Activated gamma-delta T cell (primary cell): ENCODE data around the gene RPIA.
"Not testable (repeated sequence)": the region's sequence is repeated elsewhere in the genome, so short reads cannot be mapped to it uniquely, and the experiment has no call there.

ENCODE experiments used
- DNase-seq: peaks from one replicate; lab custom pipeline; 2025; lab: John Stamatoyannopoulos, UW
- total RNA-seq, 2 donors: gene quantifications; one replicate each; lab custom pipeline; 2026; lab: John Stamatoyannopoulos, UW

Gene RPIA
- total RNA-seq, result 18.6 to 19.3 reads per million in 2 donors

- DNase-seq, result peak; percentile 90
Observed at GRCh38 chr2:88691339-88692183, at the start of gene RPIA. TSS of gene RPIA (plus strand) at chr2:88691673. CDS start at chr2:88691699, 26 bp downstream.

GRCh38 chr2:88642278-88642677 is 49.2 kb upstream of the RPIA start:
- DNase-seq, result no peak

- not testable (repeated sequence) for DNase-seq
Observed at GRCh38 chr2:88645291-88645882, 46.1 kb upstream of the RPIA start.

DNA sequence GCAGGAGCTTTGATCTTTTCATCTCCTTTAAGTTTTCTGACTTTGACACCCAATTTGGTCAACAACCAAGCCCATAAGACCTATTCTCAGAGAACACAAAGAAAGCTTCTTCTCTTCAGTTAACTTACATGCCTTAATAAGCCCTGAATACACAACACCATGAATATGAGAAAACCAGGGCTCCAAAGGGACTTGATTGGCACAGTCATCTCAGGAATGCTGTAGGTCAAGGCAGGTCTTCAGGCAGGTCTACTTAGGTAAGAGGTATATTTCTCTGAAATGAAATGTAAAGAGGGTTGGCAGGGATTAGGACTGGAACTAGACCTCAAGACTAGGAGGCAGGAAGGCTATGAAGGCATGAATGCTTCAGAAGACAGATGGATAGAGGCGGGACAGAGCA is 39.8 kb upstream of the RPIA start:
- DNase-seq, result no peak

GRCh38 chr2:88654714-88655113 is 36.8 kb upstream of the RPIA start:
- DNase-seq, result no peak

DNA sequence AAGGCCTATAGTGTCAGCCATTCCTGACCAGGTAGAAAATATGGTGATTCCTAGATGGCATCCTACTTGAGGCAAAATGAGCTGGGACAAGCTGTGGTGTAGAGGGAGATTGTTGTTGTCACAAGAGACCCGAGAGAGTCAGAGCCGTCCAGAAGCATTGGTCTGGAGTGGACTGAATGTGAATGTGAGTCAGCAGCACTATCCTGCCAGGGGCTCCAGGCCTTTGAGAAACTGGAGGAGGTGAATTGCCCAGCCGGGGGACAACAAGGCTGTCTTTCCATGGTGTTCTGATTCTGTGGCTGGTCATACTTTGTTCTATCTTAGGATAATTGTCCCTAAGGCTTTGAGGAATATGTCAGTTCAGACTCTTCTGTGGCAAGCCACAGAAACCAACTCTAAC is 34.8 kb upstream of the RPIA start:
- no peak for DNase-seq

- DNase-seq, result no peak
Observed at GRCh38 chr2:88657131-88657530, 34.3 kb upstream of the RPIA start.

DNA sequence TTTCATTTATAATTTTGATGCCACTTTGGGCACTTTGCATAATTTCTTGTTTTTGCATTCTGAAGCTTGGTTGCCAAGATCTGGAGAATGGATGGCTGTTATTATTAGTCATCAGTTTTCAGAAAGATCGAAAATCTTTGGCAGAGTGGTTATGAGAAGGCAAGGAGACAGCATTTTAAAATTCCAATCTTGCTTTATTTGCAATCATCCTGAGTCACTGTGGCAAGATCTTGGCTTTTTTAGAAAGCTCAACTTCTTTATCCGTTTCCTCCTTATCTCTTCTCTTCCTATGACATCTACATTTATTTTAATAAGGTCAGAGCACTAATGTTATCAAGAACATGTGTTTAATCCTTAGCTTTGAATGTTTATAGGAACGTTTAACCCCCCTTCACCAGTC is 33.1 kb upstream of the RPIA start:
- no peak for DNase-seq

GRCh38 chr2:88658881-88659537 is 32.5 kb upstream of the RPIA start:
- DNase-seq, result no peak

DNA sequence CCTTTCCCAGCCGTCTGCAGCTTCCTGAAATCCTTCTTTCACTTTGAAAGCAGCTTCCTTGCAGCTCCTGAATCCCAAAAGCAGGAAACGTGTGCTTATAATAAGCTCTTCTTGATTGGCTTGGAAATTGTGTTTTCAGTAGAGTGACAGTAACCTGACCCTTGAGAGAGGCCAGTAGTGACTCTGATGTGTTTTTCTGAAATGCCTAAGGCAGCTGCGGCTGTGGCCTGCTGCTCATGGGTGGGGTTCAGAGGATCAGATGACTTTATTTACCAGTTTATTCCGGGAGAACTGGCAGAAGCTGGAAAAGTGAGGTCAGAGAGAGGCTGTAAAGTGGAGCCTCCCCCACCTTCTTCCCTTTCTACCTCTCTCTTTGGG is 31.9 kb upstream of the RPIA start:
- no peak for DNase-seq

- DNase-seq, result no peak
Observed at GRCh38 chr2:88660622-88661021, 30.9 kb upstream of the RPIA start.

GRCh38 chr2:88666576-88666975 is 24.9 kb upstream of the RPIA start:
- no peak for DNase-seq

DNA sequence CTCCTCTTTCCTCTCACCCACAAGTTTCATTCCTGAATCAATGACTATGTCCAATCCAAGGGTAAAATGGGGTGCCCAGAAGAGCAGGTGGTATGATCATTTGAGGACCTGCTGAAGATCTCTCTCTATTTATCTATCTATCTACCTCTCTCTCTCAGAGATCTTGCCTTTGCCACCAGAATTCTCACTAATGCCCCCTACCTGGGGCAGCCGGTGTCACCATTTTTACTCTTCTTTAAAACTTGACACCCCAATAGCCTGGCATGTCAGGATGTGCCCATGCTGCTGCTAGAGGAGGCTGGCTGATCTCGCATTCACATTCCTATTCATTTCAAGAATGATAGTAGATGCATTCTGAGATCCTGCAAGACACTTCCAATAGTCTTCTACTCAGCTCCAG is 24.3 kb upstream of the RPIA start:
- no peak for DNase-seq

DNA sequence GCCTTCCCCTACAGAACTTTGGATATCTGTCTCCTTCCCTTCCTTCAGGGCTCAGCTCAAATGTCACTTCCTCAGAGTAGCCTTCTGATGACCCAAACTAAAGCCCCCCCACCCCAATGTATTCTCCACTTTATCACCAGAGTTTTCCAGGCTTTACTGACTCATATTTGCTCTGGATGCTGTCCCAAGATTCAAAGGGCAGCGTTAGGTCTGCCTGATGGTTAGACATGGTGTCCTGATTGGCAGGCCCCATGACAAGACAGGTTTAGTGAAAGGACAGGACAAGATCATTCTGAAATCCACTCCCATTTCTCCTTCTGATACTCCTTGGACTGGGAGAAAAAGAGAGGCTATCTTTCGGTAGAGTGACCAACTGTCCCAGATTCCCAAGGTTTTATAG is 22.6 kb upstream of the RPIA start:
- no peak for DNase-seq

- DNase-seq, result no peak
Observed at GRCh38 chr2:88669482-88670214, 21.8 kb upstream of the RPIA start.

DNA sequence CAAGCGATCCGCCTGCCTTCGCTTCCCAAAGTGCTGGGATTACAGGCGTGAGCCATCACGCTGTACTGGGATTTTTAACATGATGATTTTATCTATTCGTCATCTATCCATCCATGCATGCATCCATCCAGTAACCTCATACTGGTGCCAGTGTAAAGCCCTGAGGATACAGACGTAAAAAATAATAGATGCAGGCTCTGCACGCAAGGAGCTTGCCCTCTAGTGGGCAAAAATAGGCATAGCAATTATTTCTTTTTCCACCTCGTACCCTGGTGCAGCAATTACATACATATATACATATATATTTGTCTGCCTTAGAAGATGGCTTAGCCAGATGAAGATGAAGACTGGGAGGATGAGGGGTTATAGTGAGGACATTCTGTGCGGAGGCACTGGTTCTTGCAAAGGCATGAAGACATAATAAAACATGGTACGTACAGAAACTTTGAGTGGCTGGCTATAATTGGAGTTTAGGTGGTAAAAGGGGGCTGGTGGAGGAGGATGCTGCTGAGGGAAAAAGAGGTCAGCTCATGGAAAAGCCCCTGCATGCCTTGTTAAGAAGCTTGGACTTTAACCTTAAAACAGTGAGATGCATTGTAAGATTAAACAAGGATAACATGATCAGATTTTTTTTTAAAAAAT is 19.6 kb upstream of the RPIA start:
- DNase-seq, result no peak

GRCh38 chr2:88673363-88673762 is 18.1 kb upstream of the RPIA start:
- DNase-seq, result no peak

- DNase-seq, result no peak
Observed at GRCh38 chr2:88680266-88680902, 11.1 kb upstream of the RPIA start.

DNA sequence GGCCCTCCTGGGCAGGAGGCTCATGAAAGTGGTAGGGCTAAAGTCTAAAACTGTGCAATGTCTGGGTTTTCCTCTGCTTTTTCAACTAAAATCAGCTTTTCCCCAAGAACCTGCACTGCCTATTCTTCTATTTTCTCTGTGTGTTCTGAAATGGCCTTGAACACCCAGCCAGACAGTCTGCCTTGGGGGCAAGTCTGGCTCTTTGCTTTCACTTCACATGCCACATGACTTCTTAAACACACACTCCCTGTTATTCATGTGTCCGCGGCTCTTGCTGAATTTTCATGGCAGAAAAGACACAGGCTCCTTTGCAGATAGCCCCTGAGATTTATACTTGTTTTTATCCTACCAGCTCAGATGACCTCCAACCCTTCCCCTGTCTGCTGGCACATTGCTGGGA is 10.6 kb upstream of the RPIA start:
- no peak for DNase-seq

DNA sequence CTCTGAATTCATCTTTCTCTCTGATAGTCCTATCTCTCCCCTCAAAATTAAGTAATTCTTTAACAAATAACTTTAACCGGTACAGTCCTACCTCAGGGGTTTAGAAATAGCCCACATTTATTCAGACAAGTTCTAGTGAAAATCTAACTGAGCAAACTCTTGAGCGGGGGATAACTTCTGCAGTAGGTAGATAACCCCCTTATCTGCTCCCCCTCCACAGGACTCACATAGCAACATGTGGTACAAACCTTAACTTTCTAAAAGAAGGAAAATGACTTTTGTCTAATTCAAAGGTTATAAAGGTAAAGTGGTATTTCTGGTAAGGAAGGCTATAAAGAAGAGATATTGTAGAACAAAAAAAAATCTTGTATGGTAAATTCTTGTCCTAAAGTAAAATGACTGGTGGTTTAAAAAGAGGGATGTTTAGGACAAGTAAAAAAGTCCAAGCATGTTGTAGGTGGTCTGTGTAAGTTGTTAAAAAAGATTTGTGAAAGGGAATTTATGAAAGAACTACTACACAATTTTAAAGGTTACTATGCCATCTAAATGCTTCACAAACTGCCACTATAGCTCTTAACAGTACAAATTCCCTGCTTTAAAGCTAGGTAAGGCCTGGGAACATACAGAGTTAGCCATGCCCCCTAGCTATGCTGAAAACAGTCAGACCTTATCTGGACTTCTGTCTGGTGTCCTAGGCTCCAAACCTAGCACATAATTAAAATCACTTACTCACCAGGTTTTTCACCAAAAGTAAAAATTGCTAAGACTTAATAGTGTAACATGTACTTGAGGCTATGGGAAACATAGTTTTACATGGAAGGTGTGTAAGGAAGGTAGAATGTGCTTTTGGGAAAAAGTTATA is 8.1 kb upstream of the RPIA start:
- DNase-seq, result no peak
